ENCODE results near the gene BICDL2.

Gene BICDL2

GRCh38 chr16:3017344-3017743, 19.4 kb downstream of the BICDL2 start:
- H3K4me3 ChIP-seq (ENCODE audit: extremely low read depth, insufficient read depth, low read length, poor library complexity, severe bottlenecking), result peak overlapping the region; percentile 59

GRCh38 chr16:3015865-3016521, 20.8 kb downstream of the BICDL2 start:
- peaks cover 18% of the 10 kb centered on the region for H3K4me1 ChIP-seq (ENCODE audit: control insufficient read depth, insufficient read depth, low read length, poor library complexity, severe bottlenecking)
- H3K4me3 ChIP-seq (ENCODE audit: extremely low read depth, insufficient read depth, low read length, poor library complexity, severe bottlenecking), result no peak overlapping the region
- no peak overlapping the region for H3K27ac ChIP-seq (ENCODE audit: low read depth, low read length, severe bottlenecking)
- WGBS, 2 experiments (ENCODE audit: insufficient coverage in 2 of 2), result 87% methylated on average over 11 to 13 of the region's 13 CpGs
- no peaks in the 10 kb centered on the region for H3K36me3 ChIP-seq (ENCODE audit: control insufficient read depth, insufficient read depth, low read length)
- H3K9me3 ChIP-seq (ENCODE audit: control insufficient read depth, low read length), result no peaks in the 10 kb centered on the region

More at GRCh38 chr16:3017344-3017743, 19.4 kb downstream of the BICDL2 start:
- peaks cover 13% of the 10 kb centered on the region for H3K4me1 ChIP-seq (ENCODE audit: control insufficient read depth, insufficient read depth, low read length, poor library complexity, severe bottlenecking)
- WGBS, 2 experiments (ENCODE audit: insufficient coverage in 2 of 2), result 11 to 14% methylated on average over 17 to 19 of the region's 20 CpGs
- H3K36me3 ChIP-seq (ENCODE audit: control insufficient read depth, insufficient read depth, low read length), result peaks cover 8% of the 10 kb centered on the region
- no peaks in the 10 kb centered on the region for H3K9me3 ChIP-seq (ENCODE audit: control insufficient read depth, low read length)
- no peak overlapping the region for H3K27ac ChIP-seq (ENCODE audit: low read depth, low read length, severe bottlenecking)

- 91 to 92% methylated on average over 5 to 6 of the region's 6 CpGs for WGBS, 2 experiments (ENCODE audit: insufficient coverage in 2 of 2)
- Histone ChIP-seq H3K36me3 (ENCODE audit: control insufficient read depth, insufficient read depth, low read length) (no peaks in the 10 kb centered on the region), H3K4me3 (ENCODE audit: extremely low read depth, insufficient read depth, low read length, poor library complexity, severe bottlenecking) (no peak overlapping the region), H3K4me1 (ENCODE audit: control insufficient read depth, insufficient read depth, low read length, poor library complexity, severe bottlenecking) (peaks cover 19% of the 10 kb centered on the region), H3K27ac (ENCODE audit: low read depth, low read length, severe bottlenecking) (no peak overlapping the region), H3K9me3 (ENCODE audit: control insufficient read depth, low read length) (no peaks in the 10 kb centered on the region)
Observed at GRCh38 chr16:3014971-3015370, 21.8 kb downstream of the BICDL2 start.

- WGBS, 2 experiments (ENCODE audit: insufficient coverage in 2 of 2), result 82 to 92% methylated on average over 8 of the region's 12 CpGs
- H3K4me1 ChIP-seq (ENCODE audit: control insufficient read depth, insufficient read depth, low read length, poor library complexity, severe bottlenecking), result peaks cover 20% of the 10 kb centered on the region
- H3K9me3 ChIP-seq (ENCODE audit: control insufficient read depth, low read length), result no peaks in the 10 kb centered on the region
- no peak overlapping the region for H3K27ac ChIP-seq (ENCODE audit: low read depth, low read length, severe bottlenecking)
- H3K4me3 ChIP-seq (ENCODE audit: extremely low read depth, insufficient read depth, low read length, poor library complexity, severe bottlenecking), result no peak overlapping the region
- H3K36me3 ChIP-seq (ENCODE audit: control insufficient read depth, insufficient read depth, low read length), result no peaks in the 10 kb centered on the region
Observed at GRCh38 chr16:3013998-3014690, 22.6 kb downstream of the BICDL2 start.

- H3K4me1 ChIP-seq (ENCODE audit: control insufficient read depth, insufficient read depth, low read length, poor library complexity, severe bottlenecking), result peaks cover 25% of the 10 kb centered on the region
- H3K4me3 ChIP-seq (ENCODE audit: extremely low read depth, insufficient read depth, low read length, poor library complexity, severe bottlenecking), result no peak overlapping the region
- H3K36me3 ChIP-seq (ENCODE audit: control insufficient read depth, insufficient read depth, low read length), result no peaks in the 10 kb centered on the region
- WGBS, 2 experiments (ENCODE audit: insufficient coverage in 2 of 2), result 85 to 86% methylated on average over 27 of the region's 27 CpGs
- H3K9me3 ChIP-seq (ENCODE audit: control insufficient read depth, low read length), result no peaks in the 10 kb centered on the region
- no peak overlapping the region for H3K27ac ChIP-seq (ENCODE audit: low read depth, low read length, severe bottlenecking)
Observed at GRCh38 chr16:3013491-3013951, 23.2 kb downstream of the BICDL2 start.

GRCh38 chr16:3012828-3013420, 23.8 kb downstream of the BICDL2 start, which contains the start of gene CLDN9:
TSS of gene CLDN9 (plus strand) at chr16:3012923. CDS start at chr16:3013363, 440 bp downstream.
- H3K9me3 ChIP-seq (ENCODE audit: control insufficient read depth, low read length), result no peaks in the 10 kb centered on the region
- no peaks in the 10 kb centered on the region for H3K36me3 ChIP-seq (ENCODE audit: control insufficient read depth, insufficient read depth, low read length)
- no peak within 1 kb of the TSS for H3K27ac ChIP-seq (ENCODE audit: low read depth, low read length, severe bottlenecking)
- peaks cover 31% of the 10 kb centered on the region for H3K4me1 ChIP-seq (ENCODE audit: control insufficient read depth, insufficient read depth, low read length, poor library complexity, severe bottlenecking)
- 35 to 40% methylated on average over 25 to 26 of the region's 27 CpGs for WGBS, 2 experiments (ENCODE audit: insufficient coverage in 2 of 2)
- no peak within 1 kb of the TSS for H3K4me3 ChIP-seq (ENCODE audit: extremely low read depth, insufficient read depth, low read length, poor library complexity, severe bottlenecking)

GRCh38 chr16:3012246-3012645, 24.5 kb downstream of the BICDL2 start:
- H3K4me1 ChIP-seq (ENCODE audit: control insufficient read depth, insufficient read depth, low read length, poor library complexity, severe bottlenecking), result peaks cover 37% of the 10 kb centered on the region
- H3K27ac ChIP-seq (ENCODE audit: low read depth, low read length, severe bottlenecking), result no peak overlapping the region
- H3K4me3 ChIP-seq (ENCODE audit: extremely low read depth, insufficient read depth, low read length, poor library complexity, severe bottlenecking), result no peak overlapping the region
- no peaks in the 10 kb centered on the region for H3K9me3 ChIP-seq (ENCODE audit: control insufficient read depth, low read length)
- 27 to 37% methylated on average over 12 to 15 of the region's 19 CpGs for WGBS, 2 experiments (ENCODE audit: insufficient coverage in 2 of 2)
- H3K36me3 ChIP-seq (ENCODE audit: control insufficient read depth, insufficient read depth, low read length), result no peaks in the 10 kb centered on the region

- H3K9me3 ChIP-seq (ENCODE audit: control insufficient read depth, low read length), result no peaks in the 10 kb centered on the region
- H3K4me3 ChIP-seq (ENCODE audit: extremely low read depth, insufficient read depth, low read length, poor library complexity, severe bottlenecking), result no peak overlapping the region
- 98 to 100% methylated on average over 4 to 6 of the region's 8 CpGs for WGBS, 2 experiments (ENCODE audit: insufficient coverage in 2 of 2)
- H3K27ac ChIP-seq (ENCODE audit: low read depth, low read length, severe bottlenecking), result no peak overlapping the region
- H3K36me3 ChIP-seq (ENCODE audit: control insufficient read depth, insufficient read depth, low read length), result no peaks in the 10 kb centered on the region
- peaks cover 41% of the 10 kb centered on the region for H3K4me1 ChIP-seq (ENCODE audit: control insufficient read depth, insufficient read depth, low read length, poor library complexity, severe bottlenecking)
Observed at GRCh38 chr16:3010510-3010909, 26.2 kb downstream of the BICDL2 start.

- peaks cover 41% of the 10 kb centered on the region for H3K4me1 ChIP-seq (ENCODE audit: control insufficient read depth, insufficient read depth, low read length, poor library complexity, severe bottlenecking)
- WGBS, 2 experiments (ENCODE audit: insufficient coverage in 2 of 2), result 34 to 38% methylated on average over 14 to 18 of the region's 21 CpGs
- H3K27ac ChIP-seq (ENCODE audit: low read depth, low read length, severe bottlenecking), result peak overlapping the region; percentile 23
- no peak overlapping the region for H3K4me3 ChIP-seq (ENCODE audit: extremely low read depth, insufficient read depth, low read length, poor library complexity, severe bottlenecking)
- no peaks in the 10 kb centered on the region for H3K9me3 ChIP-seq (ENCODE audit: control insufficient read depth, low read length)
- H3K36me3 ChIP-seq (ENCODE audit: control insufficient read depth, insufficient read depth, low read length), result no peaks in the 10 kb centered on the region
Observed at GRCh38 chr16:3009568-3010390, 27.0 kb downstream of the BICDL2 start.

- WGBS, 2 experiments (ENCODE audit: insufficient coverage in 2 of 2), result 51% methylated on average over 4 of the region's 4 CpGs
- Histone ChIP-seq H3K9me3 (ENCODE audit: control insufficient read depth, low read length) (no peaks in the 10 kb centered on the region), H3K4me1 (ENCODE audit: control insufficient read depth, insufficient read depth, low read length, poor library complexity, severe bottlenecking) (peaks cover 39% of the 10 kb centered on the region), H3K36me3 (ENCODE audit: control insufficient read depth, insufficient read depth, low read length) (no peaks in the 10 kb centered on the region), H3K4me3 (ENCODE audit: extremely low read depth, insufficient read depth, low read length, poor library complexity, severe bottlenecking) (no peak overlapping the region), H3K27ac (ENCODE audit: low read depth, low read length, severe bottlenecking) (no peak overlapping the region)
Observed at GRCh38 chr16:3008690-3009037, 28.1 kb downstream of the BICDL2 start.
